ENCODE measurements around the gene TBC1D22A.

TBC1D22A gene

GRCh38 chr22:47090591-47091245, 328.3 kb downstream of the TBC1D22A start:
- peak overlapping the region; percentile 43 for H3K4me3 ChIP-seq (ENCODE audit: low read depth, low read length)
- DNase-seq, result peak; percentile 34
- in situ Hi-C loops (cut with HindIII; ENCODE audit: low pct_ligation_motif_present, low sequenced_read_pairs), result no loop called here
- H3K27me3 ChIP-seq (replicated peaks), result no peaks in the 10 kb centered on the region
- H3K36me3 ChIP-seq (replicated peaks), result no peaks in the 10 kb centered on the region
- H3K27ac ChIP-seq, result no peak overlapping the region
- no peak for TF ChIP-seq CTCF (IDR thresholded peaks at IDR 0.05; ENCODE audit: low read depth, low read length, missing control alignments)

GRCh38 chr22:47091246-47091651, 328.8 kb downstream of the TBC1D22A start:
- no peak for DNase-seq
- H3K36me3 ChIP-seq (replicated peaks), result no peaks in the 10 kb centered on the region
- H3K27me3 ChIP-seq (replicated peaks), result no peaks in the 10 kb centered on the region
- no peak overlapping the region for H3K27ac ChIP-seq
- in situ Hi-C loops (cut with HindIII; ENCODE audit: low pct_ligation_motif_present, low sequenced_read_pairs), result no loop called here
- TF ChIP-seq CTCF (IDR thresholded peaks at IDR 0.05; ENCODE audit: low read depth, low read length, missing control alignments), result no peak
- H3K4me3 ChIP-seq (ENCODE audit: low read depth, low read length), result peak overlapping the region; percentile 43

GRCh38 chr22:47091921-47092700, 329.7 kb downstream of the TBC1D22A start:
- no peak overlapping the region for H3K27ac ChIP-seq
- H3K4me3 ChIP-seq (ENCODE audit: low read depth, low read length), result no peak overlapping the region
- no peaks in the 10 kb centered on the region for H3K27me3 ChIP-seq (replicated peaks)
- no peaks in the 10 kb centered on the region for H3K36me3 ChIP-seq (replicated peaks)
- DNase-seq, result no peak
- TF ChIP-seq CTCF (IDR thresholded peaks at IDR 0.05; ENCODE audit: low read depth, low read length, missing control alignments), result no peak
- in situ Hi-C loops (cut with HindIII; ENCODE audit: low pct_ligation_motif_present, low sequenced_read_pairs), result no loop called here

- H3K27ac ChIP-seq, result no peak overlapping the region
- no peak for TF ChIP-seq CTCF (IDR thresholded peaks at IDR 0.05; ENCODE audit: low read depth, low read length, missing control alignments)
- in situ Hi-C loops (cut with HindIII; ENCODE audit: low pct_ligation_motif_present, low sequenced_read_pairs), result no loop called here
- H3K27me3 ChIP-seq (replicated peaks), result no peaks in the 10 kb centered on the region
- H3K36me3 ChIP-seq (replicated peaks), result no peaks in the 10 kb centered on the region
- H3K4me3 ChIP-seq (ENCODE audit: low read depth, low read length), result no peak overlapping the region
- DNase-seq, result peak; percentile 36
Observed at GRCh38 chr22:47092896-47093311, 330.5 kb downstream of the TBC1D22A start.

- Histone ChIP-seq H3K27me3 (replicated peaks) (no peaks in the 10 kb centered on the region), H3K27ac (no peak overlapping the region), H3K36me3 (replicated peaks) (no peaks in the 10 kb centered on the region), H3K4me3 (ENCODE audit: low read depth, low read length) (no peak overlapping the region)
- TF ChIP-seq CTCF (IDR thresholded peaks at IDR 0.05; ENCODE audit: low read depth, low read length, missing control alignments), result no peak
- in situ Hi-C loops (cut with HindIII; ENCODE audit: low pct_ligation_motif_present, low sequenced_read_pairs), result no loop called here
- DNase-seq, result no peak
Observed at GRCh38 chr22:47093720-47094119, 331.3 kb downstream of the TBC1D22A start.
